Fibroblast of the aortic adventitia (primary cell): ENCODE results near the gene PTPA. TPM values are rescaled to one million over a fixed set of nuclear protein-coding genes. Genes with fewer than 3 reads are reported as not detected.

Experiments
- DNase-seq: peaks from one replicate; pipeline ENCODE4 v3.0.0-alpha.2; 2010; ENCODE audit warnings: low read depth
- H3K4me3 ChIP-seq: 2 replicates; pipeline ENCODE4 v1.5.1; 2011; ENCODE audit warnings: low read depth, mild to moderate bottlenecking, control low read depth, low read length, moderate library complexity
- total RNA-seq: library from RNA; depleted of rRNA; stranded (reverse); fragments of >200 nt; gene quantifications from 2 replicates; pipeline ENCODE4 v1.2.3, GENCODE V29; 2012; ENCODE audit warnings: low replicate concordance
- TF ChIP-seq, protein P1 (sequence below): IDR thresholded peaks from 2 replicates; pipeline ENCODE4 v1.5.1; 2011; ENCODE audit warnings: mild to moderate bottlenecking, low read length, control low read depth, inconsistent platforms; ENCODE audit not compliant: insufficient read depth

PTPA gene
- total RNA-seq, 1 donor, result 91.5 TPM

DNA sequence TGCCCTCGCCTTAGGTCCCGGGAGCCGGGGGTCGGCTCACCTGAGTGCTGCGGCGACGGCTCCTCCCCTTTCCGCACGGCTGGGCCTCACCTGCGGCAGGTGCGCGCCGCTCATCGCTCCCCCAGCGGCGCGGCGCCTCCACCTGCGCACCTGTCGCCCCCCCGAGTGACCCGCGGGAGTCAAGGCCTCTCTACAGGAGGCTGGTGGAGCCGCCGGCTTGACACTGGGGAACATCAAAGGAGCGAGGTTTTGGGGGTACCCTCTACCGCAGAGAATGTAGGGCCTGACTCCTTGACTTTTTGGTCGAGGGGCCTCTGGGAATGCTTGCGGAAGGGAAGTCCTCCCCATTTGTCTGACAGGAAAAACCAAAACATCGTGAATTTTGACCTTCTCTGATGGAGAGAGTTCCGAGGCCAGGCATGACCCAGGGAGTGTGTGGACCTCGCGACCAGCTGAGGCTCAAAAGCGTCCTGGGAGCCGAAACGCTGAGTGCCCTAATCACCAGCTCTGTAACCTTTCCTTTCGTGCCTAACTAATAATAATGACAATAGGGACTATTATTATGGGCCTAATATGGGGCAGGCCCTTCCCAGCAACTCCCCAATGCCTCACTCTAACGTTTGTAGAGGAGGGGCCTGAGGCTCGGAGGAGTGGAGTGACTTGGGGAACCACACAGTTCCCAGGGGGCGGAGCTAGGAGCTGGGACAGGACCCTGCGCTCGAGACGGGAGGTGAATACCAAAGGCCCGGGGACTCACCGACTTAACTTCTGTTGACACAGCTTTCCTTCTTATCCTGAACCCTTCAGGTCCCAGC lies 67.6 kb downstream of the PTPA start:
- DNase-seq, result no peak
- peak overlapping the region; percentile 48 for H3K4me3 ChIP-seq
- TF ChIP-seq, protein P1, sequence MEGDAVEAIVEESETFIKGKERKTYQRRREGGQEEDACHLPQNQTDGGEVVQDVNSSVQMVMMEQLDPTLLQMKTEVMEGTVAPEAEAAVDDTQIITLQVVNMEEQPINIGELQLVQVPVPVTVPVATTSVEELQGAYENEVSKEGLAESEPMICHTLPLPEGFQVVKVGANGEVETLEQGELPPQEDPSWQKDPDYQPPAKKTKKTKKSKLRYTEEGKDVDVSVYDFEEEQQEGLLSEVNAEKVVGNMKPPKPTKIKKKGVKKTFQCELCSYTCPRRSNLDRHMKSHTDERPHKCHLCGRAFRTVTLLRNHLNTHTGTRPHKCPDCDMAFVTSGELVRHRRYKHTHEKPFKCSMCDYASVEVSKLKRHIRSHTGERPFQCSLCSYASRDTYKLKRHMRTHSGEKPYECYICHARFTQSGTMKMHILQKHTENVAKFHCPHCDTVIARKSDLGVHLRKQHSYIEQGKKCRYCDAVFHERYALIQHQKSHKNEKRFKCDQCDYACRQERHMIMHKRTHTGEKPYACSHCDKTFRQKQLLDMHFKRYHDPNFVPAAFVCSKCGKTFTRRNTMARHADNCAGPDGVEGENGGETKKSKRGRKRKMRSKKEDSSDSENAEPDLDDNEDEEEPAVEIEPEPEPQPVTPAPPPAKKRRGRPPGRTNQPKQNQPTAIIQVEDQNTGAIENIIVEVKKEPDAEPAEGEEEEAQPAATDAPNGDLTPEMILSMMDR, result no peak

DNA sequence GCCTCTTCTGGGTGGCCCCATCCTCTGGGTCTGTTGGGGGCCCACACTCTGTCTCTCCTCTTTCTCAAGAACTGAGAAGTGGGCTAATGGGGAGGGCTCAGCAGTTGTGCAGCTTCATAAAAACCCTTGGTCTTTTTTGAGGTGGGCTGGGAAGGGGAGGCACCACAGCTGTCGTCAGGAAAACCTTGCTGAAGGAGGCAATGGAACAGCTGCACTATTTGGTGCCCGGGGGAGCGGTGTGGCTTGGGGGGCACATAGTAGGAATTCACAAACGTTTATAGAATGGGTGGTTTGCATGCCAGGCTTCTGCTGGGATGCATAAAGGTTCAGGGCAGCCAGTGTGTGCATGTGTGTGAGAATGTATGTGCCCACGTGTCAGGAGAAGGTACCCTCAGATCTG lies 70.0 kb downstream of the PTPA start:
- TF ChIP-seq, protein P1, result no peak
- no peak overlapping the region for H3K4me3 ChIP-seq
- DNase-seq, result no peak

DNA sequence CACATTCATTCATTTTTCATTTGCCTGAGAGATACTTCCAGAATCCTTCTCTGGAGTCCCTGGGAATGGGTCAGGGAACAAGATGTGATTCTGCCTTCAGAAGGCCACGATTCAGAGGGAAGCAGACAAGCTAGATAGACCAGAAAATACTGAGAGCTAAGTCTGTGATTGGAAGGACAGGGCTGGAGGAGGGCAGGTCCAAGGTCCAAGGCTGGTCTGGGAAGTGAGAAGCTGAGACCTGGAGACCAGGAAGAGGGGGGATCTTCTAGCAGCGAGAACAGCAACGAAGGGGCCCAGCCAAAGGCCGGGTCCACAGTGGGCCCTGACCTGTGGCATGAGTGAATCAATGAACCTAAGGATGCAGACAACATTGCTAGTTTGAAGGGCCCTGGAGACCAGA lies 70.9 kb downstream of the PTPA start:
- TF ChIP-seq, protein P1, result no peak
- no peak overlapping the region for H3K4me3 ChIP-seq
- no peak for DNase-seq

DNA sequence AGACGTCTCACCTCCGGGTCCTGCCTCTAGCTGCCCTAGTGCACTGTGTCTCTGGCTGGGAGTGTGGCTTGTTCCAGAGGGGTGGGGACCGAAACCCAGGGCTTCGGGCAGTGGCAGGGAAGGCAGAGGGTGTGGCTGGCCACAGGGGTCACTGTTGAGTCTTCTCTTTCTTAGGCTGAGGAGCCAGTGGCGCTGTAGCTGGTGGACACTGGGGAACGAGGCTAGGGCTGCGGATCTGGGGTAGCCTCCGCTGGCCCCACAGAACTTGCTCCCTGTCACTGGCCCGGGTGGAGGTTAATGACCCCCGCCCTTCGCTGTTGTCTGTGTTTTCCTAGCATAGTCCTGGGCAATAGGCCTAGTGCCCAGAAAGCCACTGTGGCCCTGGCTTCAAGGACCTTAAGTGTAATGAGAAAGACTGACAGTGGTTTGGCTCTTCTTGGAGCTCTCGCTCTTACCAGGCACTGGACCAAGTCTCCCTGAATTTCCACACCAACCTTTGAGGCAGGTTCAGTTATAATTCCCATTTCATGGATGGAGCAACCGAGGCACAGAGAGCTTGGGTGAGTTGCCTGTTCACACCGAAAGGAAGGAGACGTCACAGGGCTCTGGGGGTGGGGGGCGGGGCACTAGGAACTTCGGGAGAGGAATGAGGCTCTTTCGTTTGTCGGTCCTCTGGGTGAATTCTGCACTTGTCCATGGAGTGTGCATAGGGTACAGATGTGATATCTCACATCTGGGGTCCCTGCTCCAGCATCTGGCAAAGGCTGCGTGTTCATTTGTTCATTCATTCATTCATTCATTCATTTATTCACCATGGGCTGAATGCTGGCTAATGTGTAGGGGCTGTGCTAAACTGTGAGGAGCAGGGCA lies 71.6 kb downstream of the PTPA start:
- no peak overlapping the region for H3K4me3 ChIP-seq
- peak; percentile 17 for DNase-seq
- TF ChIP-seq, protein P1, result peak; percentile 41

DNA sequence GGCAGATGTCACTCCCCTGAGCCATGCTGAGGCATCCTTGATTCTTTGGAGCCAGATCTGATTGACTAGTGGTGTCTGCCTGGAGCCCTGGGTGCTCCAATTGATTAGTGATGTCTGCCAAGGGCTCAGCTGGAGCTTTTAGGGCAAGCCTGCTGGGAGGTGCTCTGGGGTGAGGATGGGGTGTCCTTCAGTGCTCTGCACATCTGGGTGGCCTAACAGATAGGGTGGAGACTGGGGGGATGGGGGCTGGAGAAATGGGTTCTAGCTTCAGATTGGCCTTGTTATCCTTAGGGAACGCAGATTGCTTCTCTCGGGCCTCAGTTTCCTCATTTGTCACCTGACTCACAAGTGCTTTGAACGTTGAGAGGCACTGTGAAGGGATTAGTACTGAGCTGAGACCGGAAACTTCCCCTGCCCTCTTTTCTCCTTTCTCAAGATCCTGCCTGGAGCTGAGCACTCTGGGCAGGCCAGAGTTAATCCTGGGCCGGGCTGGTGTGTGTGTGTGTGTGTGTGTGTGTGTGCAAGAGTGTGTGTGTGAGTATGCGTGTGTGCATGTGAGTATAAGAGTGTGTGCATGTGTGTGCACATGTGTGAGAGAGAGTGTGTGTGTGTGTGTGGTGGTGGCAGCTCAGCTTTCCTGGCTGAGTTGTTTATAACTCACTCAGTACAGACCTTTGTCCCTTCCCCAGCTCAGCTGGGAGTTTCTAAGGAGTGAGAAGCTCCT lies 72.4 kb downstream of the PTPA start:
- TF ChIP-seq, protein P1, result no peak
- no peak overlapping the region for H3K4me3 ChIP-seq
- DNase-seq, result no peak

DNA sequence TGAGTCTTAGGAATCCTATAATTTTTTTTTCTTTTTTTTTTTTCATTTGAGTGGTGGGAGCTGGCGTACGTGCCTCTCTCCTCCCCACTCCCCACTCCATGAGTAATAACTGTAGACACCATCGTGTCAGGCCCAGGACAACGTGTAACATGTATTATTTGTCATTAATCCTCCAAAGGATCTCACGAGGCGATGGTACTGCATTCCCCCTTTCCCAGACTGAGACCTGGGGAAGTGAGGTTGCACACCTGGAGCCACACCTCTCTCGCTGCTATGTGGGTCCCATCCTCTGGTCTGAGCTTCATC lies 73.0 kb downstream of the PTPA start:
- no peak for DNase-seq
- TF ChIP-seq, protein P1, result no peak
- no peak overlapping the region for H3K4me3 ChIP-seq
